Subcutaneous adipose tissue (tissue), 4 donors: Measurements from ENCODE around the gene NDE1. TPM values are rescaled to one million over a fixed set of nuclear protein-coding genes. Genes with fewer than 3 reads are reported as not detected.

ENCODE experiments used
- CTCF ChIP-seq: fragments of 450-650 bp; IDR thresholded peaks from one replicate; pipeline ENCODE4 v1.5.1; 2016; ENCODE audit warnings: low read depth, mild to moderate bottlenecking, control low read depth, antibody characterized with exemption, moderate library complexity
- total RNA-seq, 4 donors: library from RNA; depleted of rRNA; stranded (reverse); fragments of >200 nt; gene quantifications; one replicate each; pipeline ENCODE4 v1.1.0, GENCODE V29; 2016

NDE1 gene
- total RNA-seq, 4 donors from 2014 or later, result 15.1 to 34.8 (median 22.7) TPM

DNA sequence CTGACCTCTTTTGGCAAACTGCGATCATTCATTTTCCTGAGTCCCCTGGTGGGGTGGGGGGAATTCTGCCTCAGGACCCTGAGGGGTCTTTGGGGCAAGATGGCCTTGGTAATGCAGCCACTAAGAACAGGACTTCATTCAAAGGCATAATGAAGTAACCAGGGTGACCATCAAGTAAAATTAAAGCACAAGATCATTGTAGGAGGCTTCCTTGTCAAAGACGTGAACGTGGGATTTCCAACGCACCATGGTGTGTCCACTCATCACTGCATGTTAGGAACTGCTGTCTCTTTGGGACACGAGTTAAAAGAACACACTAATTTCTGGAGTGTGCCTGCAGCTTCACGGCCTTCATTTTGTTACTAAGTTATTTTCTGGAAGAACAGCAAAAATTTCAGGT is 51.3 kb downstream of the NDE1 start:
- TF ChIP-seq CTCF, result no peak

- TF ChIP-seq CTCF, result no peak
Observed at GRCh38 chr16:15701975-15702970, 52.2 kb downstream of the NDE1 start.

- TF ChIP-seq CTCF, result no peak
Observed at GRCh38 chr16:15703029-15703736, 53.1 kb downstream of the NDE1 start.

DNA sequence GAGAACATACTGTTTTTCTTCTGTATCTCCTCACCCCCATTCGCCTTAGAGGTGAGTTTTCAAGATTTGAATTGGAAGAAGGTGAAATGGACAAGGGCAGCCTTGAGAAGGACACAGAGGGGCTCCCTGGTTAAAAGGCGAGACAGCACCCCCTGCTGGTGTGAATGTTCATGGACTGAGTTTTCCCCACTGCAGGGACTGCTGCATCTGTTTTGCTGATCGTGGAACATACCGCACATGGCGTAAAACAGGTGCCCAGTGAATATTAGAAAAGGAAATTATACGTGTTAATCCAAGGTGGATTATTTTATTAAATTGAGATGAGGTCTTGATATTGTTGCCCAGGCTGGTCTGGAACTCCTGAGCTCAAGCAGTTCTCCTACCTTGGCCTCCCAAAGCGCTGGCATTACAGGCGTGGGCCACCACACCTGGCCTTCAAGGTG is 54.5 kb downstream of the NDE1 start:
- no peak for TF ChIP-seq CTCF

- no peak for TF ChIP-seq CTCF
Observed at GRCh38 chr16:15705064-15705565, 55.1 kb downstream of the NDE1 start.

DNA sequence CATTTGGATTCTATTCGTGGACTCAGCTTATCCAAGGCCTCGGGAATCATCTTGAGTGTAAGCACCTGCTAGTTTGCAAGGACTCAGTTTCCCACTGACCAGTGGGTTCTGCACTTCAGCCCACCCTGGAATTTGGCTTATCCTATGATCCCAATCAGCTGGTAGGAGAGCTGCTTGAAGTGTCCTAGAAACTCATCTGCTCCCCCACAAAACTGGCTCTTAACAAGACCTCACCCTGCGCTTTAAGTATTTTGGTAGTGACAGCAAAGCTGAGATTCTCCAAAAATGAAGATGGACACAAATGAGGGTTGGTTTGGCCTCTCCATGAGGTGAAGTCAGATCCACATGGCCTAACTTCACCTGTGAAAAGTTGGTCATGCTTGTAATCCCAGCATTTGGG is 57.3 kb downstream of the NDE1 start:
- TF ChIP-seq CTCF, result no peak

GRCh38 chr16:15708096-15708495 is 58.1 kb downstream of the NDE1 start:
- no peak for TF ChIP-seq CTCF
